GM06990 (cell line): Measurements from ENCODE around the gene FOXD3.

Experiments used
- DNase-seq: peaks from one replicate; pipeline ENCODE4 v3.0.0-alpha.2; 2011; ENCODE audit not compliant: insufficient read length; ENCODE audit errors: extremely low read depth
- H3K27me3 ChIP-seq: replicated peaks from 2 replicates; pipeline ENCODE4 v1.6.0; 2011; ENCODE audit warnings: low read length; ENCODE audit not compliant: control insufficient read depth, insufficient read depth
- H3K36me3 ChIP-seq: 2 replicates; pipeline ENCODE4 v1.5.1; 2011; ENCODE audit warnings: low read length; ENCODE audit not compliant: control insufficient read depth, insufficient read depth
- H3K4me3 ChIP-seq: replicated peaks from 2 replicates; pipeline ENCODE4 v1.5.1; 2011; ENCODE audit warnings: low read depth, mild to moderate bottlenecking, control low read depth, low read length
- TF ChIP-seq, protein P1 (sequence below): IDR thresholded peaks from 2 replicates; pipeline ENCODE4 v1.5.1; 2011; ENCODE audit warnings: low read length, control low read depth, mild to moderate bottlenecking, inconsistent platforms; ENCODE audit not compliant: insufficient read depth, poor library complexity, severe bottlenecking

Gene FOXD3

GRCh38 chr1:63318201-63318979, 4.0 kb upstream of the FOXD3 start:
- Histone ChIP-seq H3K4me3 (no peak overlapping the region), H3K27me3 (peaks cover 2% of the 10 kb centered on the region), H3K36me3 (no peaks in the 10 kb centered on the region)
- TF ChIP-seq, protein P1, sequence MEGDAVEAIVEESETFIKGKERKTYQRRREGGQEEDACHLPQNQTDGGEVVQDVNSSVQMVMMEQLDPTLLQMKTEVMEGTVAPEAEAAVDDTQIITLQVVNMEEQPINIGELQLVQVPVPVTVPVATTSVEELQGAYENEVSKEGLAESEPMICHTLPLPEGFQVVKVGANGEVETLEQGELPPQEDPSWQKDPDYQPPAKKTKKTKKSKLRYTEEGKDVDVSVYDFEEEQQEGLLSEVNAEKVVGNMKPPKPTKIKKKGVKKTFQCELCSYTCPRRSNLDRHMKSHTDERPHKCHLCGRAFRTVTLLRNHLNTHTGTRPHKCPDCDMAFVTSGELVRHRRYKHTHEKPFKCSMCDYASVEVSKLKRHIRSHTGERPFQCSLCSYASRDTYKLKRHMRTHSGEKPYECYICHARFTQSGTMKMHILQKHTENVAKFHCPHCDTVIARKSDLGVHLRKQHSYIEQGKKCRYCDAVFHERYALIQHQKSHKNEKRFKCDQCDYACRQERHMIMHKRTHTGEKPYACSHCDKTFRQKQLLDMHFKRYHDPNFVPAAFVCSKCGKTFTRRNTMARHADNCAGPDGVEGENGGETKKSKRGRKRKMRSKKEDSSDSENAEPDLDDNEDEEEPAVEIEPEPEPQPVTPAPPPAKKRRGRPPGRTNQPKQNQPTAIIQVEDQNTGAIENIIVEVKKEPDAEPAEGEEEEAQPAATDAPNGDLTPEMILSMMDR: no peak
- DNase-seq: no peak

DNA sequence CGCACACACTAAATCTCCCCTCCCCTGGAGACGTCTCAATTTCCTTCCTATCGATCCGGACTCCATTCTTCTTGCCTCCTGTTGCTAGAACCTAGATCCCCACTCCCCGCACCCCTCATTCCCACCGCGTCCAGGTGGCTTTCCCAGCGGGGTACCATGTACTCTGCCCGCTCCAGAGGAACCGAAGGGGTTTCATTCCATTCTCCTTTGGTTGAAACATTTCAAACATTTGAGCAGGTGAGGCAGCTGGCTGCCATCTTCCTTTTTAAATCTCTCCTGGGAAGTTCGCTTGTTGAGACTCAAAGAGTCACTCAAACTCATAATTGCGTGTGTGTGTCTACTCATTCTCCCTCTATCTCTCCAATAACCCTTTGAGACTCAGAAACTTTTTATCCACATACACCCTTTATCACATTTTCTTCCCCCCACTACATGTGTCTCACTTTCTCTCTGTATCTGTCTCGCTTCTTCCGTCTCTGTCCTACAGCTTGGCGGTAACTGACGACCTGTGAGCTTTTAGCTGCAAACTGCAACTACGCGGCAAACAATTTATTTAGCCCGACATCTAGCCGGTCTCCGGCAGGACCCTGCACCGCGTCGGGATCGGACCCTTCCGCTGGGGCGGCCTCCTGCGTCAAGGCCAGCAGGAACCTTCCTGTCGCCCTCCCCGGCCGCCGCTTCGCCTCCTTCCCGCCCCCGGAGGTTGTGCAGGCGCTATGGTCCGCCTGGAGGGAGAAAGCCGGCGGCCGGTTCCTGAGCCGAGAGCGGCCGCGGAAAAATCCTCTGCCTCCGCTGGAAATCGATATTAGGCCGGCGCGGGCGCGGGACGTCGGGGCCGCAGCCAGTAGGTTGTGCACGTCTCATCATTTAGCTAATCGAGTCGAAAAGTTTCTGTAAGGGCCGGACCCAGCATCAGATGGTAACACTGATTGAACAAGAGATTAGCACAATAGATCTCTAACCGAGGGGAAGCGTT, 3.0 kb upstream of the FOXD3 start:
- no peak for DNase-seq
- H3K4me3 ChIP-seq: no peak overlapping the region; the same call in 1 of the 2 replicates
- TF ChIP-seq, protein P1: no peak
- H3K27me3 ChIP-seq: peaks cover 2% of the 10 kb centered on the region
- no peaks in the 10 kb centered on the region for H3K36me3 ChIP-seq

GRCh38 chr1:63320022-63320721, 2.2 kb upstream of the FOXD3 start:
- H3K27me3 ChIP-seq: peaks cover 2% of the 10 kb centered on the region

GRCh38 chr1:63321066-63321784, 1.1 kb upstream of the FOXD3 start:
- Histone ChIP-seq H3K4me3 (no peak overlapping the region), H3K27me3 (peaks cover 2% of the 10 kb centered on the region)

More at GRCh38 chr1:63320022-63320721, 2.2 kb upstream of the FOXD3 start:
- TF ChIP-seq, protein P1: no peak
- H3K4me3 ChIP-seq: no peak overlapping the region
- no peaks in the 10 kb centered on the region for H3K36me3 ChIP-seq
- DNase-seq: no peak

More at GRCh38 chr1:63321066-63321784, 1.1 kb upstream of the FOXD3 start:
- TF ChIP-seq, protein P1: no peak
- no peak for DNase-seq
- no peaks in the 10 kb centered on the region for H3K36me3 ChIP-seq
